ENCODE measurements around the gene FBXO46. TPM values are rescaled to one million over a fixed set of nuclear protein-coding genes. Genes with fewer than 3 reads are reported as not detected.

FBXO46 gene
- total and polyA plus RNA-seq, 2 of the 13 experiments (the other 11 are each of a cell fraction or from before 2014, with no cell fraction given), result 6.2 to 6.4 TPM

DNA sequence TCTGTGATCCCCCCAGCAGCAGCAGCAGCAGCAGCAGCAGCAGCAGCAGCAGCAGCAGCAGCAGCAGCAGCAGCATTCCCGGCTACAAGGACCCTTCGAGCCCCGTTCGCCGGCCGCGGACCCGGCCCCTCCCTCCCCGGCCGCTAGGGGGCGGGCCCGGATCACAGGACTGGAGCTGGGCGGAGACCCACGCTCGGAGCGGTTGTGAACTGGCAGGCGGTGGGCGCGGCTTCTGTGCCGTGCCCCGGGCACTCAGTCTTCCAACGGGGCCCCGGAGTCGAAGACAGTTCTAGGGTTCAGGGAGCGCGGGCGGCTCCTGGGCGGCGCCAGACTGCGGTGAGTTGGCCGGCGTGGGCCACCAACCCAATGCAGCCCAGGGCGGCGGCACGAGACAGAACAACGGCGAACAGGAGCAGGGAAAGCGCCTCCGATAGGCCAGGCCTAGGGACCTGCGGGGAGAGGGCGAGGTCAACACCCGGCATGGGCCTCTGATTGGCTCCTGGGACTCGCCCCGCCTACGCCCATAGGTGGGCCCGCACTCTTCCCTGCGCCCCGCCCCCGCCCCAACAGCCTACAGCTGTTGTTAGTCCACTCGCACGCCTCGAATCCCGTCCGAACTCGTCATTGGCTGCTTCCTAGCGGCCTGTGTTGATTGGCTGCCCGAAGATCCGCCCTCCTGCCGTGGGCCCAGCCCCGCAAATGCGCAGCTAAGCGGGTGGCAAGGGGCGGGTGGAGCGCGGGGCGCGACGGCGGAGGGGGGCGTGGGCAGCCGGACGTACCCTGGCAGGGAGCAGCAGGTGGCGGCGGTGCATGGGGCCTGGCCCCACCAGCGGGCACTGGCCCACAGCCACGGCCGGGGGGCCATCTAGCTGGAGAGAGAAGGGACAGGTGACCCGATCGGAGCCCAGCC, 39.8 kb upstream of the FBXO46 start (continued):
- TF ChIP-seq, protein P1, sequence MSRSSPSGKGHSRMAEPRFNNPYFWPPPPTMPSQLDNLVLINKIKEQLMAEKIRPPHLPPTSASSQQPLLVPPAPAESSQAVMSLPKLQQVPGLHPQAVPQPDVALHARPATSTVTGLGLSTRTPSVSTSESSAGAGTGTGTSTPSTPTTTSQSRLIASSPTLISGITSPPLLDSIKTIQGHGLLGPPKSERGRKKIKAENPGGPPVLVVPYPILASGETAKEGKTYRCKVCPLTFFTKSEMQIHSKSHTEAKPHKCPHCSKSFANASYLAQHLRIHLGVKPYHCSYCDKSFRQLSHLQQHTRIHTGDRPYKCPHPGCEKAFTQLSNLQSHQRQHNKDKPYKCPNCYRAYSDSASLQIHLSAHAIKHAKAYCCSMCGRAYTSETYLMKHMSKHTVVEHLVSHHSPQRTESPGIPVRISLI (CRISPR knock-in tag; IDR thresholded peaks at IDR 0.05; ENCODE audit: borderline replicate concordance), result no peak
- TF ChIP-seq, protein P2, sequence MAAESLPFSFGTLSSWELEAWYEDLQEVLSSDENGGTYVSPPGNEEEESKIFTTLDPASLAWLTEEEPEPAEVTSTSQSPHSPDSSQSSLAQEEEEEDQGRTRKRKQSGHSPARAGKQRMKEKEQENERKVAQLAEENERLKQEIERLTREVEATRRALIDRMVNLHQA (CRISPR knock-in tag; IDR thresholded peaks at IDR 0.05), result no peak
- TF ChIP-seq PPARG (CRISPR knock-in tag; conservative IDR thresholded peaks at IDR 0.05), result peak; percentile 43; the same call in 1 of the 2 replicates
- TF ChIP-seq, protein P3, sequence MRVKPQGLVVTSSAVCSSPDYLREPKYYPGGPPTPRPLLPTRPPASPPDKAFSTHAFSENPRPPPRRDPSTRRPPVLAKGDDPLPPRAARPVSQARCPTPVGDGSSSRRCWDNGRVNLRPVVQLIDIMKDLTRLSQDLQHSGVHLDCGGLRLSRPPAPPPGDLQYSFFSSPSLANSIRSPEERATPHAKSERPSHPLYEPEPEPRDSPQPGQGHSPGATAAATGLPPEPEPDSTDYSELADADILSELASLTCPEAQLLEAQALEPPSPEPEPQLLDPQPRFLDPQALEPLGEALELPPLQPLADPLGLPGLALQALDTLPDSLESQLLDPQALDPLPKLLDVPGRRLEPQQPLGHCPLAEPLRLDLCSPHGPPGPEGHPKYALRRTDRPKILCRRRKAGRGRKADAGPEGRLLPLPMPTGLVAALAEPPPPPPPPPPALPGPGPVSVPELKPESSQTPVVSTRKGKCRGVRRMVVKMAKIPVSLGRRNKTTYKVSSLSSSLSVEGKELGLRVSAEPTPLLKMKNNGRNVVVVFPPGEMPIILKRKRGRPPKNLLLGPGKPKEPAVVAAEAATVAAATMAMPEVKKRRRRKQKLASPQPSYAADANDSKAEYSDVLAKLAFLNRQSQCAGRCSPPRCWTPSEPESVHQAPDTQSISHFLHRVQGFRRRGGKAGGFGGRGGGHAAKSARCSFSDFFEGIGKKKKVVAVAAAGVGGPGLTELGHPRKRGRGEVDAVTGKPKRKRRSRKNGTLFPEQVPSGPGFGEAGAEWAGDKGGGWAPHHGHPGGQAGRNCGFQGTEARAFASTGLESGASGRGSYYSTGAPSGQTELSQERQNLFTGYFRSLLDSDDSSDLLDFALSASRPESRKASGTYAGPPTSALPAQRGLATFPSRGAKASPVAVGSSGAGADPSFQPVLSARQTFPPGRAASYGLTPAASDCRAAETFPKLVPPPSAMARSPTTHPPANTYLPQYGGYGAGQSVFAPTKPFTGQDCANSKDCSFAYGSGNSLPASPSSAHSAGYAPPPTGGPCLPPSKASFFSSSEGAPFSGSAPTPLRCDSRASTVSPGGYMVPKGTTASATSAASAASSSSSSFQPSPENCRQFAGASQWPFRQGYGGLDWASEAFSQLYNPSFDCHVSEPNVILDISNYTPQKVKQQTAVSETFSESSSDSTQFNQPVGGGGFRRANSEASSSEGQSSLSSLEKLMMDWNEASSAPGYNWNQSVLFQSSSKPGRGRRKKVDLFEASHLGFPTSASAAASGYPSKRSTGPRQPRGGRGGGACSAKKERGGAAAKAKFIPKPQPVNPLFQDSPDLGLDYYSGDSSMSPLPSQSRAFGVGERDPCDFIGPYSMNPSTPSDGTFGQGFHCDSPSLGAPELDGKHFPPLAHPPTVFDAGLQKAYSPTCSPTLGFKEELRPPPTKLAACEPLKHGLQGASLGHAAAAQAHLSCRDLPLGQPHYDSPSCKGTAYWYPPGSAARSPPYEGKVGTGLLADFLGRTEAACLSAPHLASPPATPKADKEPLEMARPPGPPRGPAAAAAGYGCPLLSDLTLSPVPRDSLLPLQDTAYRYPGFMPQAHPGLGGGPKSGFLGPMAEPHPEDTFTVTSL (CRISPR knock-in tag; IDR thresholded peaks at IDR 0.05; ENCODE audit: borderline replicate concordance), result no peak
- TF ChIP-seq SMYD3 (CRISPR knock-in tag; IDR thresholded peaks at IDR 0.05), result no peak
- TF ChIP-seq ZNF781 (CRISPR knock-in tag; IDR thresholded peaks at IDR 0.05; ENCODE audit: borderline replicate concordance, not compliant biosample characterization), result peak; percentile 83
- peak; percentile 78 for TF ChIP-seq GABPB1 (CRISPR knock-in tag; IDR thresholded peaks at IDR 0.05)
- no peak for TF ChIP-seq ZNF878 (CRISPR knock-in tag; IDR thresholded peaks at IDR 0.05)
- TF ChIP-seq RAD51 (IDR thresholded peaks at IDR 0.05; ENCODE audit: borderline replicate concordance), result no peak
- no peak; the same call in 1 of the 2 replicates for TF ChIP-seq ZNF136 (CRISPR knock-in tag; IDR thresholded peaks at IDR 0.05; ENCODE audit: low read depth)
- no peak for TF ChIP-seq SRF (IDR thresholded peaks at IDR 0.05; ENCODE audit: low read depth, low read length)
- peak; percentile 86; the same call in 1 of the 2 replicates for TF ChIP-seq NCOA5 (CRISPR knock-in tag; IDR thresholded peaks at IDR 0.05)
- peak; percentile 90 for TF ChIP-seq TAF15 (IDR thresholded peaks at IDR 0.05; ENCODE audit: low read depth, low read length, poor library complexity, severe bottlenecking)
- TF ChIP-seq, protein P4, sequence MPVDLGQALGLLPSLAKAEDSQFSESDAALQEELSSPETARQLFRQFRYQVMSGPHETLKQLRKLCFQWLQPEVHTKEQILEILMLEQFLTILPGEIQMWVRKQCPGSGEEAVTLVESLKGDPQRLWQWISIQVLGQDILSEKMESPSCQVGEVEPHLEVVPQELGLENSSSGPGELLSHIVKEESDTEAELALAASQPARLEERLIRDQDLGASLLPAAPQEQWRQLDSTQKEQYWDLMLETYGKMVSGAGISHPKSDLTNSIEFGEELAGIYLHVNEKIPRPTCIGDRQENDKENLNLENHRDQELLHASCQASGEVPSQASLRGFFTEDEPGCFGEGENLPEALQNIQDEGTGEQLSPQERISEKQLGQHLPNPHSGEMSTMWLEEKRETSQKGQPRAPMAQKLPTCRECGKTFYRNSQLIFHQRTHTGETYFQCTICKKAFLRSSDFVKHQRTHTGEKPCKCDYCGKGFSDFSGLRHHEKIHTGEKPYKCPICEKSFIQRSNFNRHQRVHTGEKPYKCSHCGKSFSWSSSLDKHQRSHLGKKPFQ (CRISPR knock-in tag; IDR thresholded peaks at IDR 0.05; ENCODE audit: insufficient replicate concordance), result peak; percentile 87
- TF ChIP-seq ZIK1 (CRISPR knock-in tag; IDR thresholded peaks at IDR 0.05; ENCODE audit: borderline replicate concordance, low read depth), result peak; percentile 58; the same call in 1 of the 2 replicates
- TF ChIP-seq, protein P5, sequence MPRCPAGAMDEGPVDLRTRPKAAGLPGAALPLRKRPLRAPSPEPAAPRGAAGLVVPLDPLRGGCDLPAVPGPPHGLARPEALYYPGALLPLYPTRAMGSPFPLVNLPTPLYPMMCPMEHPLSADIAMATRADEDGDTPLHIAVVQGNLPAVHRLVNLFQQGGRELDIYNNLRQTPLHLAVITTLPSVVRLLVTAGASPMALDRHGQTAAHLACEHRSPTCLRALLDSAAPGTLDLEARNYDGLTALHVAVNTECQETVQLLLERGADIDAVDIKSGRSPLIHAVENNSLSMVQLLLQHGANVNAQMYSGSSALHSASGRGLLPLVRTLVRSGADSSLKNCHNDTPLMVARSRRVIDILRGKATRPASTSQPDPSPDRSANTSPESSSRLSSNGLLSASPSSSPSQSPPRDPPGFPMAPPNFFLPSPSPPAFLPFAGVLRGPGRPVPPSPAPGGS (CRISPR knock-in tag; IDR thresholded peaks at IDR 0.05), result peak; percentile 75
